SIG-M5 treated with dmso at 0.1 percent for 504 hours (cell line): ENCODE data around the gene CFAP45.

Experiments used
- DNase-seq: peaks from one replicate; lab custom pipeline; 2025; ENCODE audit not compliant: unreplicated experiment; lab: John Stamatoyannopoulos, UW

Gene CFAP45

DNA sequence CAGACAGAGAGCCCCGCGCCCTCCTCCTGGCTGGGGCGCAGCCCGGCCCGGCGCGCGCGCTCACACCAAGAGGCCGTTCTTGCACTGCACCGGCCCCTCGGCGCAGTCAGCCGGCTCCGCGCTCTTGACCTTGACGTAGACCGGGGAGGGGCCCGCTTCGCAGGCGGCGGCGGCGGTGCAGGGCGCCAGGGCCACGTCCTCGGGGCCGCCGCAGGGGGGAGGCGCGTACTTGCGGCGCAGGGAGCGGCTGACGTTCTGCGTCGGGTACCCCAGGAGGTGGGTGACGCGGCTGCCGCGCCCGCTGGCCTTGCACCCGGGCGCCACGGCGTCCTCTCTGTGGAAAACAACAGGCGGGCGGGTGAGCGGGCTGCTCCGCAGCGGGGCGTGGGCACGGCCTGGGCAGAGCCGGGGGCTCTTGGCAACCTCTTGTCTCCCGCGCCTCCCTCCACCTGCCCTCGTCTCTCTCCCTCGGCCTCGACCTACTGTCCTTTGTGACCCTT, 45.2 kb downstream of the CFAP45 start:
- peak; percentile 76 for DNase-seq

DNA sequence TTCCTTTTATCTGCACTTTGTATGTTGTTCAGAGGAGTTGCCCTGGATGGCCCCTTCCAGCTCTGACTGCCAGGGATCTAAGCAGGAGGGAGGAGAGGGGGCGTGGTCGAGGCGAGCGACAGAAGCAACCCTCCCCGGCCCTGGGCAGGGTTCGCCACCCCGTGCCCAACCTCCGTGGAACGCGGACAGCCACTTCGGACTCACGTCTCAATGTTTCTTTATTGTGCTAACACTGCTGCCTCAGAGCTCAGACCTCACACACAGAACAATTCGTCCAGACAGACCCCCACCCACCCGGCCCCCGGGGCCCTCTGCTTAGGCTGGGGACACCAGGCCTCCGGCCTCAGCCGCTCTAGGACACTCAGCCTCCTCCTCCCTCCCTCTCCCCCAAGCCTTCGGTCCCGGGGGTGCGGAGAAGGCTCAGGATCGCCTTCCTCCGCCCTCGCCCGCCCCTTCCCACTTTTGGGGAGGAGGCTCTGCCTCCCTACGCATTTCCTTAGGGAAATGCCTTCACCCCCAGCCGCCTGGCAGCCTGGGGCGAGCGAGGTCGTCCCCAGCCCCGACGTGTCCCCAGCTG, 45.8 kb downstream of the CFAP45 start:
- DNase-seq, result no peak

DNA sequence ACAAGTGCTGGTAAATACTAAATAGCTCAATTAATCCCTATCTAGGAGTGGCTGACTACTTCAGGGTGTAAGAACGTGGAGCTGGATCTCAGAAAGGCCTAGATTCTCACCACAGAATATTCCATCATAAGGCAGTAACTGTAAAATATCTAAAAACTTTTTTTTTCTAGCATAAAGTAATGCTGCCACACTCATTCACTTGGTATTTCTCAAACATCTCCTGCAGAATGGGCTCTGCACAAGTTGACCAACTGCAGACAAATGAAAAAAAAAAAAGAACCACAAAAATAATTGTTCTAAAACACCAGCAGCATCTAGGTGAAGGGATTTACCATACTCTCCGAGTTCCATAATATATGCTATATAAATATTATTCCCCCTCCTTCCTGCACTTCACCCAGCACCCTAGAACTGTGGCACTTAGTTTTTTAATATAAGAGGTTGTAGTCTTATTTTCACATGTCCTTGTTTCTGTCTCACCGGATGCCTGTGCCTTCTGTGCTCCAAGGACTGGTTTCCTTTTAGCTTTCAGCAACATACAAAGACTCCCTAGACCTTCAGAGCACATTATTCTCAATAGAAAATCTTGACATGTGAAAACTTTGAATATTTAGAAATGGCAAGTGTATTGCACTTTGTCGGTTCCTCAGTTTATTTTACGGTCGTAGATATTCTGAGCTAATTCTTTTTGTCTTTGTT, 46.4 kb downstream of the CFAP45 start:
- DNase-seq, result no peak

DNA sequence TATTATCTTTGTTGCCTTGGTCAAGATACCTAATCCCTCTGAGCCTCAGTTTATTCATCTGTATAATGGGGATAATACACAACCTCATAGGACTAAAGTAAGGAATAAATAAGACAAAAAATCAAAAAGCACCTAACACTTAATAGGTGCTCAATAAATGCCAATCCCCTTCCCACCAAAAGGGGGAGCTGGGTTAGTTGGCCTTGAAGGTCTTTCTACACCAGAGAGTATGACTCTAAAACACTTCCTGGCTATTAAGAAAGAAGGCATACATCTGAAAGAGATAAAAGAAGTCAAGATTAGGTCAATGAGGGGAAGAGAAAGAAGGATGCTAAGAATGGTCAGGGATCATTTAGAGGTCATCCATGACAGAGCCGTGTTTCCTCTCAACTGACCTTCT, 48.6 kb downstream of the CFAP45 start:
- DNase-seq, result peak; percentile 36

DNA sequence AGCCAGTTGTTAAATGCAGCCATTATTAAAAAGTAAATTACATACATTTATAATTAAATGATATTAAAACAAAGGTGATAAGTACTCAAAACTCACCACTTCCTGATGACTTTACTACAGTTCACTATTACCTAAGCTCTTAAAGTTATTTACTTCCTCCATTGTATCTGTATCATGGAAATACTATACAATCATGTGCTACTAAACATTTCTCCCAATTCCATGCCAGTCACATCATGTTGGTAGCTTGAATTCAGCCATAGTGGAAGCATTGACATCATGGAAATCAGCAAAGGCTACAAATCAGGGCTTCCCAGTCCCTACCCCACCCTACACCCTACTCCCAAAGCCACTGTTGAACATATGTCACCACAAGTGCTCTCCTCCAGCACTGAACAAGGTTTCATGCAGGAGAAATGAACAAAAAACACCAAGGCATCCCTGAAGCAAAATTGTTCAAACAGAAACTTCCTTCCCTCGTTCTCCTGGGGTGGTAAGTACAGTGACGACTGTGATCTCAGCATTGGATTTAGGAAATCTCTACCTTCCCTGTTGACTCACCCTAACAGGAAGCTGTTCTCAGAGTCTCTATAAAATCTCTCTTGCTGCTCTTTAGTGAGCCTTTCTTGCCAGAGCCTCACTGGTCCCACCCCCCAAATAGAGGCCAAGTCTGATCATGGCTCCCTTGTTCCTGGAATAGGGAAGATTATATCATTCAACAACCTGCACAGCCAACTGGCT, 50.2 kb downstream of the CFAP45 start:
- no peak for DNase-seq

DNA sequence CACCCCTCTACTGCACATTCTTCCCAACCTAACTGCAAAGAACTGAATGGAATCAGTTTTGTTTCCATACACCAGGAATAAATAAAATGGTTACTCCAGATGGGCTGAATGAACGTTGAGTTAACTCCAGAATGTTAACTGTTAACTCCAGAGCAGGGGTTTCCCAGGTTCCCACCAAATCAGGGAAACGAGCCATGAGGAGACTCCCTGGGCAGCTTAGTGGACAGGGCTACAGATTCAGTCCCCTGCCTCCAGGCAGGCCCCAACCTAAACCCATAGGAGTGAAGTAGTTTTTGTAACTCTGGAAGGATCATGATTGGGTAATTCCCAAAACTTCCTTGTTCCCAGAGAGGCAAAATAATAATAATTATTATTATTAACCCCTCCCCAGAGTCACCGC, 51.6 kb downstream of the CFAP45 start:
- DNase-seq, result no peak

DNA sequence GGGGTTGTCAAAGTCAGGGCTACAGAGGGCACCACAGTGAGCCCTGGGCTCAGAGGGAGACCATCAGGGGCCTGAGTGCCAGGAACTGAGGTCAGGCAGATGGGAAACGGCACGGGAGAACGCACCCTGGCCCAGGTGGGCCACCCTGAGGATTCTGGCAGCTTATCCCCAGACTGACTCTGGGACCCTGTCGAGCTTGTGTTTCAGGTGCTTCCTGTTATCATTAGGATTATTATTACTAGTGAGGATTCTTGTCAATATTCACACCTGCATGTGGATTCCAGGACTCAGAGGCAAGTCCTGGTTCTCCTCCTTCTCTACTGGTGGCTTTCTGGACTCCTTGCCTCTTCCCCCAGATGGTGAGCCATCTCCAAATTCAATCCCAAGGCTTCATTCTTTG, 52.7 kb downstream of the CFAP45 start:
- no peak for DNase-seq

DNA sequence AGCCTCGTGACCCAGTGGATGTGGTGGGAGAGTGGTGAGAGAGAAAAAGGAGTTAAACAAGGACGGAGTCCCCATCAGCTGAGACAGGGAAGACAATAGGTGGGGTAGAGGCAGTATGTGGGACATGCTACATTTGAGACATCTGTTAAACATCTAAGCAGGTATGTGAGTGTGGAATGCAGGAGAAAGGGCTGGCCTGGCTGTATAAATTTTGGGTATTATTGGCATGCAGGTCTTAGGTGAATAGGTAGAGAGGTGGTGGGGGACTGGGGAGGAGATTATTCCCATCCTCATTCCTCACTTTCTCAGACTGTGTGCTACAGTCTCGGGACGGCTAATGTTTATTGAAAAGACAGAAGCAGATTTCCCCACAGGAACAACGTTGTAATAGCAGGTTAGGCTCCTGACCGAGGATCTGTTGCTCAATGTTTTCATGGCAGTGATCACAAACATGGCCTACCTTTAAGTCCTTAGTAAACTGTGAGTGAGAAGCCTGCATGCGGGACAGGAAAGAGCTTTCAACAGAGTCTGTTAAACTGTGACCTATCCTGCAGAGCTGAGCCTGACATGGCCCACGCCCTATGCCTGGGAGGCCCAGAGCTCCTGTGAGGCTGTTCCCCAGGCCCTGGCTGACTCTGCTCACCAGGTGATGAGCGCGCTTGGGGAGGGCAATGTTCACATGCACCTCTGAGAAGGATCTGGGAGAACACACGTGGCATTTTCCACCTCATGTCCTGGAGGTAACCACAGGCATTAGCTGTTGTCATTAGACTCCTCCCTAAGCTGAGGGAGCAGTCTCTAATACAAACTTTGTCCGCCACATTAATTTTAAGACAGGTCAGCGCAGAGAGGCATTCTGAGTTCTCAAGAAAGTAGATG, 54.0 kb downstream of the CFAP45 start:
- DNase-seq, result no peak

DNA sequence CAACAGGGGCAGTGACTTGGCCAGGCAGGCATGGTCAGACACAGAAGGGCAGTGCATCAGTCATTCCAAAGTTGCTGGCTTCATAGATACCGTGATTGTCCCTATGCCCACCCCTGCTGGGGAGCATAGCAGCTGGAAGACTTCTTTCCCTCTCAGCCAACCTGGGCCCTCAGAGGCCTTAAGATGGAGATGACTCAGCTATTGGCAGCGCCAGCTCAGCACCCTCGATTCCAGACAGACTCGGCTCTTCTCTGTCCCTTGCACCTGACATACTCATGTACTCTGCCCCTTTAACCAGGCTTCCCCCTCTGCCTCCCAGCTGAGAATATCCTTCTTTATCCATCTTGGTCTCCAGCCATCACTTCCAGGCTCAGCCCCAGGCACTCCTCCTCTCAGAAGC, 56.5 kb downstream of the CFAP45 start:
- no peak for DNase-seq

DNA sequence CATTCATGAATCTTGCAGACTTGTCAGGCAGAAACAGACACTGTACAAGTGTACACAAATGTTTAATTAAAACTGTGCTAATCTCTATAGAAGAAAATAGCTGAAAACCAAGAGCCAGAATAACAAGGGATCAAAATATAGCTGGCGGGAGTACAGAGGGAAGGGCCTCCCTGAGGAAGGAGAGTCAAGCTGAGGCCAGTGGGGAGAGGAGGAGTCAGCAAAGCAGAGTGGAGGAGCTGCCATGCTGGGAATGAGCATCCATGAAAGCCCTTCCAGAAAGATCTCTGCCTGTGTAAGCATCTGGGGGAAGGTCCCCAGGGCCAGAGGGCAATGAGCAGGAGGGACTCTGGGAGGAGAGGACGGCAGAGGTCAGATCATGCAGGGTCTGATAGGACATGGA, 58.2 kb downstream of the CFAP45 start:
- DNase-seq, result no peak

DNA sequence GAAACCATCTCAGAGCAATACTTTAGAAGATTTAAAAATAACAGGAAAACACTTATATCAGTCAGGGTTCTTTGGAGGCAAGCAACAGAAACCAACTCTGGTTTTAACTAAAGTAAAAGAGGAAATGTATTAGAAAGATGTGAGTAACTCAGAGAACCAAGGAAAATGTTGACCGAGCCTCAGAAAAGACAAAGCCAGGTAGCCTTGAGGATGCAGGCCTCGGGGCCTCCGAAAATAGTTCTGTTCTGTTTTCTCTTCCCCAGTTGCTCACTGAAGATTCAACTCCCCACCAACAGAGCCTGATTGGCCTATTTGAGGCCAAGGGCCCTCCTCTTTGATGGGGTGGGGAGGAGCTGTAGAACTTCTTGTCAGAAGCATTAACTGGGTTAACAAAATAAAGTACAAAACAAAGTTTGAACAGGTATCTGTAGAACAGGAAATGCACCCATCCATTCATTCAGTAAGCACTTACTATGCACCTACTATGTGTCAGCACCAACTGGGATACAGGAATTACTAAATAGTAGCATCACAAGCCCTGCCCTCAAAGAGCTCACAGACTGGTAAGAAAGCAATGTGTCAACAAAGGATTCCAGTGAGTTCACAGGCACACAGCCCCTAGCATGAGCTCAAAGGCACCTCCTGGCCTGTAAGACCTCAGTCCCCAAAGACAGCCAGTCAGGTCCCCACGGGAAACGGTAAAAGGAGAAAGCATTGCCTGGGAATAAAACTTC, 60.7 kb downstream of the CFAP45 start:
- no peak for DNase-seq

DNA sequence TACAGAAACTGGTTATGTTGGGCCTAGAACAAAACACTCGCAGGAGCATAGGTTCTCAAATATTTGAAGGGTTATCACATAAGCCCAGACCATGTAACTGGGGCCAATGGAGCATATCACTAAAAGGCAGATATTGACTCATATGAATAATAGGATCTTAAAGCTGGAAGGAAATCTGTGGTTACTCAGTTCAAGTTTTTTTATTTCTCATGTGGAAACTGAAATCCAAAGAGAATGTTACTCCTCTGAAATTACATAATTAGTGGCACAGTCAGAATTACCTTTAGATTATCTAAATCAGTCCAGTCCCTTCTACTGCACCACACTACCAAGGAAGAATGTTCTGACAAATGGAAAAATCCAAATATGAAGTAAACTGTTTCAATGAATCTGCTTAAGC, 61.2 kb downstream of the CFAP45 start:
- no peak for DNase-seq

DNA sequence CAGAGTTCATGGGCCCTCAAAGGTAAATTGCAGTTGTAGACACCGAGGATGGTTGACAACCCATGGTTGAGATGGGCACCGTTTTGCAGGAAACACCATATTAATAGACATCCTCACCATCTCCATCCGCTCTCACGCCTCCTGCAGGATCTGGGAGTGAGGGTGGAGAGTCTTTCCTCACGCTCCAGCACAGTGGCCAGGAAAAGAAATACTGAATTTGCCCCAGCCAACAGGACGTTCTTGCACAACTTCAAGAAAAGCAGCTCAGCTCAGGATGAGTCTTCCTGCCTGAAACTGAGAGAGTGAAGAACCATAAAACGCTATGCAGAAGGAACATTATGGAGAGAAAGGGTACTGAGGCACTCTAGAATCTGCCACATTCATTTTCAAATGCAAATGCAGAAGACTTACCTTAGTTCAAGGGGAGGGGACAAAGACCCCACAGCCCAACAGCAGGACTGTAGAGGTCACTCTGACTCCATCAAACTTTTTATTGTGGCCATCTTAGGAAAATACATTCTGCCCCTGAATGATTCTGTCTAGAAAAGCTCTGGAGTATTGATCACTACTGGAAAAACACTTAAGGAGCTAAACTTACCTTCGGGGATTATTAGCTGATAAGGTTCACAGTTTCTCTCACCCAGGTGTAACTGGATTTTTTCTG, 64.0 kb downstream of the CFAP45 start:
- DNase-seq, result no peak

DNA sequence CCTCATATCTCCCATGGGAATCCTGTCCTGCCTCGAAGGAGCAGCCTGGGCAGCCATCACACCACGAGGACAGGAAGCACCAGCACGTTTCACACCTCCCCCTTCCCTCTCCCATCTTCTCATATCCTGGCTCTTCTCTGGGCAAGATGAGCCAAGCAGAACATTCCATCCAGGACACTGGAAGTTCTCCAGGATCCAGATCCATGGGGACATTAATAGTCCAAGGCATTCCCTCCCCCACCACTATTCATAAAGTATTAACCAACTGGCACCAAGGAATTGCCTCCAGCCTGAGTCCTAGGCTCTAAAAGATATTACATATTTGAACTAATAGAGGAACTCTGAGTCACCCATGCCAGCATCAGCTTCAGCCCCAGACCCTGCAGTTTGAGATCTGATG, 64.6 kb downstream of the CFAP45 start:
- DNase-seq, result no peak

DNA sequence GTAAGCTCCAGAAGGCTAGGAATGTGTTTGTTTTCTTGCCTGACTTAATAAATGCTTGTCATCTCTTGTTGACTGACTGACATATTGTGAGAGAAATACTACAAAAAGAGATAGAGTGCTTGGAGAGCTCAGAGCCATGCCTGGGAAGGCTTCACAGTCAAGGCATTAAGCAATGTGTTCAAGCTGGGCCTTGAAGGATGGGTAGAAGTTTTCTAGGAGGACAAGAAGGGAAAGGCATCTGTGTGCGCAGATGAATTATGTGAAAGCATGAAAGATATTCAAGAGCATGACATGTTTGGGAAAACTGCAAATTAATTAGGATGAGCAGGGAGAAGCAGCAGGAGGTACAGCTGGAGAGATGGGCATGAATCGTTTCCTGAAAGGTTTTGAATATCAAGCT, 67.7 kb downstream of the CFAP45 start:
- no peak for DNase-seq

DNA sequence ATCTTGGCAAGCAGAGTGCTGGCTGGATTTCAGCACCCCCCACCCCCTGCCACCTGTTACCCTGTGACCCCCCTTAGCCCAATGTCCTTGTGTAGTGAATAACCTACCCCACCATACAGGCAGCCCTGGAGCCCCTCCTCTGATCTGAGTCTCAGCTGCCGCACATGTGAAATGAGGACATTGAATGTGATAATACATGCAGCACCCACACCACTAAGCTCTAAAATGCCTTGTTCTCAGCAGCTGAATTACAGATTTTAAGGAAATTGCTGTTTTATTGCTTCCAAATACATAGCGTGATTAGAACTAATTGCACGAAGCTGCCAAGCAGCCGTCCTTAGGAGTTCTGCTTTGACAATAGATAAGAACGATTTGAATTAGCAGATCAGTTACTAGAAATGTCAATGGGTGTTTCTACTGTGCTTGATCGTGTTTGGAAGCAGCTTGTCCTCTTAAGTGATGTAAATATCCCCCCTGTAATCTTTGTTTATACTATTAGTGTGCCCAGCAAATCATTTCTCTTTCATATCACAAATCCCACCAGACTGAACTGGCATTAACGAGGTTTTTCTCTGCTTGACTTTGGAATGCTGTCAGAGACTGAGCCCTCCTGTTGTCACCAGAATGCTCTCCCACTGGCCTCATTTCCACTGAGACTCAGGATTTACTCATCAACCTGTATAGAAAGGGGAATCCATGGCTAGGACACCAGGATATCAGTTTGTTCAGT, 68.4 kb downstream of the CFAP45 start:
- DNase-seq, result no peak

DNA sequence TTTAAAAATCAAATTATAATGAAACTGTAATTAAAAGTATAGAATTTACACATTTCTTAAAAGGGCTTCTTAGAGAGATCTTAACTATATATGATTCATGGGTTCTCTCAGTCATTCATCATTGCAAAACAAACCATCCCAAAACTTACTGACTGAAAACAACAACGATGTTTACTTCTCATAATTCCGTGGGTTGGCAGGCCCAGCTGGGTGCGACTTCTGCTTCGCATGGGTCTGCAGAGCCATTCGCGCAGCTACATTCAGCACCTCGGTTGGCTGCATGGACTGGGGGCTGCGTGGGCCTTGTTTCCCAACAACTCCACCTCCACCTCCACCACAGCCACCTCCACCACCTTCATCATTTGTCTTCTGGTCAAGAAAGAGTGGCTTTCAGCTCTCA, 69.2 kb downstream of the CFAP45 start:
- DNase-seq, result no peak

DNA sequence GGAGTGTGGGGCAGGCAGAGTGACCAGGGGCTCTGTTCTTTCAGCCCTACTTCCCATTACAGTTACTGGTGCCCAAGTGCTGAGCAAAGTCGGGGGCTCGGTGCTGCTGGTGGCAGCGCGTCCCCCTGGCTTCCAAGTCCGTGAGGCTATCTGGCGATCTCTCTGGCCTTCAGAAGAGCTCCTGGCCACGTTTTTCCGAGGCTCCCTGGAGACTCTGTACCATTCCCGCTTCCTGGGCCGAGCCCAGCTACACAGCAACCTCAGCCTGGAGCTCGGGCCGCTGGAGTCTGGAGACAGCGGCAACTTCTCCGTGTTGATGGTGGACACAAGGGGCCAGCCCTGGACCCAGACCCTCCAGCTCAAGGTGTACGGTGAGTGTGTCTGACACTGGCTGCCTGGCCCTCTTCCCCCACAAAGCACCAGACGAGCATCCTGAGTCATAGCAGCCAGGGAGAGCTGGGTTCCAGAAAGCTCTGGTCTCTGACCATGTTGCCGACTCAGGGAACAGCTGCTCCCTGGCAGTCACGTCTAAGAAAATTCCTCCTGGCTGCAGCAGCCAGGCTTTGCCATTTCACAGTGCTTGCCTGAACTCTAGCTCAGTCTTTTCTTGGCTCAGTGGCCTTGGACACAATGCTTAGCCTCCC, 70.0 kb downstream of the CFAP45 start:
- no peak for DNase-seq

DNA sequence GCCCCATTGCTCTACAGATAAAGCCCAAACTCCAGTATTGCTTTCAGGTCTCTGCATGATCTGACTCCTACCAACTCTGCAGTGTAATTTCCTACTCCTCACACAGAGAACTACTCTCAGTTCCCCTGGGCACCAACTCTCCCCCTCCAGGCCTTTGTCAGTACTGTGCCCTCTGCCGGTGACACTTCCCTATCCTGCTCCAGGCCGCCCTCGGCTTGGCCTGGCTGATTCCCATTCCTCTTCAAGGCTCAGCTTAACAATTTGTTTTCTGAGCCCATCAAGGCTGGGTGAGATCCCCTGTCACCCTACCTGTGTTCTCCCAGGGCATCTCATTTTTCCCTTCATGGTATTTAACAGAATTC, 70.7 kb downstream of the CFAP45 start:
- peak; percentile 96 for DNase-seq
